Thoracic aorta (tissue), 2 donors: ENCODE data around the gene HMGCS2. TPM values are rescaled to one million over a fixed set of nuclear protein-coding genes. Genes with fewer than 3 reads are reported as not detected.

Source experiments
- ATAC-seq: fragments of 150-250 bp; one replicate; pipeline ENCODE4 v1.8.0; 2017; ENCODE audit warnings: low read depth; ENCODE audit not compliant: insufficient number of reproducible peaks, low FRiP score
- DNase-seq: peaks from one replicate; pipeline ENCODE4 v3.0.0-alpha.2; 2020; ENCODE audit warnings: low spot score
- H3K27ac ChIP-seq, 2 donors: fragments of 200-600 bp; sonication (generic); 1 replicate in 1 of 2; 2 replicates in 1 of 2; pipeline ENCODE4 v1.5.1; 2016; ENCODE audit warnings: mild to moderate bottlenecking in 2 of 2, moderate library complexity in 2 of 2
- H3K27me3 ChIP-seq: fragments of 200-600 bp; sonication (generic); replicated peaks from 2 replicates; pipeline ENCODE4 v1.6.0; 2016; ENCODE audit warnings: mild to moderate bottlenecking; ENCODE audit not compliant: insufficient read depth
- H3K36me3 ChIP-seq: fragments of 200-600 bp; sonication (generic); one replicate; pipeline ENCODE4 v1.5.1; 2016
- H3K4me1 ChIP-seq, 2 donors: fragments of 200-600 bp; sonication (generic); 1 replicate in 1 of 2; 2 replicates in 1 of 2; pipeline versions ENCODE4 v1.5.1 to v1.6.0; 2016; ENCODE audit warnings: low read depth in 2 of 2, mild to moderate bottlenecking in 1 of 2; ENCODE audit not compliant: control insufficient read depth in 1 of 2
- H3K4me3 ChIP-seq: fragments of 200-600 bp; sonication (generic); 2 replicates; pipeline ENCODE4 v1.5.1; 2016; ENCODE audit warnings: mild to moderate bottlenecking
- H3K9me3 ChIP-seq: fragments of 200-600 bp; sonication (generic); 2 replicates; pipeline ENCODE4 v1.5.1; 2016
- CTCF ChIP-seq: fragments of 200-600 bp; sonication (generic); IDR thresholded peaks from one replicate; pipeline ENCODE4 v1.5.1; 2019; ENCODE audit warnings: antibody characterized with exemption
- total RNA-seq, 2 donors: library from RNA; depleted of rRNA; stranded (reverse); fragments of >200 nt; gene quantifications; one replicate each; pipeline versions ENCODE4 v1.1.0 to v1.2.3, GENCODE V29; 2016

Gene HMGCS2
- total RNA-seq, 2 donors from 2014 or later: 1.8 TPM; not detected in 1

GRCh38 chr1:119806489-119806888 is 37.8 kb upstream of the HMGCS2 start:
- H3K4me3 ChIP-seq: no peak overlapping the region
- no peaks in the 10 kb centered on the region for H3K36me3 ChIP-seq
- no peaks in the 10 kb centered on the region for H3K9me3 ChIP-seq
- no peak overlapping the region for H3K27ac ChIP-seq
- no peaks in the 10 kb centered on the region for H3K4me1 ChIP-seq
- DNase-seq: no peak
- TF ChIP-seq CTCF: no peak
- no peaks in the 10 kb centered on the region for H3K27me3 ChIP-seq
- ATAC-seq: no peak

DNA sequence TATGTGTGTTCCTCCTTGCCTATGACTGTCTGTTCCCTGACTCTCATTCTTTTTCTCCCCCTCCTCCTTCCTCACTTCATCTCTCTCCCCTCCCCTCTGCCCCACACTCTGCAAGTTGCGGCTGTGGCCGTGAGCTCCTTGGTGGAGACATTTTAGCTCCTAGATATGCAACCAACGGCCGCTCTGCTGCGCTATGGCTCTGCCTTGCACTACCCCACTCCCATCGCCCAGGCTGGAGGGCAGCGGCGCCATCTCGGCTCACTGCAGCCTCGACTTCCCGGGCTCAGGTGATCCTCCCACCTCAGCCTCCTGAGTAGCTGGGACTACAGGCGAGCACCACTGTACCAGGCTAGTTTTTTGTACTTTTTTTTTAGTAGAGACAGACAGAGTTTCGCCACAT is 37.0 kb upstream of the HMGCS2 start:
- no peak for ATAC-seq
- Histone ChIP-seq H3K4me1 (no peaks in the 10 kb centered on the region), H3K4me3 (no peak overlapping the region), H3K36me3 (no peaks in the 10 kb centered on the region), H3K27me3 (no peaks in the 10 kb centered on the region), H3K27ac (no peak overlapping the region), H3K9me3 (no peaks in the 10 kb centered on the region)
- no peak for DNase-seq
- TF ChIP-seq CTCF: no peak

GRCh38 chr1:119805247-119805646 is 36.5 kb upstream of the HMGCS2 start:
- ATAC-seq (no peak), DNase-seq (no peak)
- H3K27me3 ChIP-seq: no peaks in the 10 kb centered on the region
- TF ChIP-seq CTCF: no peak
- no peaks in the 10 kb centered on the region for H3K9me3 ChIP-seq
- H3K27ac ChIP-seq: no peak overlapping the region
- H3K4me1 ChIP-seq: no peaks in the 10 kb centered on the region
- H3K4me3 ChIP-seq: no peak overlapping the region
- H3K36me3 ChIP-seq: no peaks in the 10 kb centered on the region

GRCh38 chr1:119799599-119800177 is 31.0 kb upstream of the HMGCS2 start:
- Histone ChIP-seq H3K36me3 (no peaks in the 10 kb centered on the region), H3K9me3 (no peaks in the 10 kb centered on the region), H3K27ac (no peak overlapping the region), H3K4me3 (no peak overlapping the region), H3K4me1 (peaks cover 0 to 4% of the 10 kb centered on the region in 2 donors), H3K27me3 (no peaks in the 10 kb centered on the region)
- DNase-seq (no peak), ATAC-seq (no peak)
- TF ChIP-seq CTCF: no peak

DNA sequence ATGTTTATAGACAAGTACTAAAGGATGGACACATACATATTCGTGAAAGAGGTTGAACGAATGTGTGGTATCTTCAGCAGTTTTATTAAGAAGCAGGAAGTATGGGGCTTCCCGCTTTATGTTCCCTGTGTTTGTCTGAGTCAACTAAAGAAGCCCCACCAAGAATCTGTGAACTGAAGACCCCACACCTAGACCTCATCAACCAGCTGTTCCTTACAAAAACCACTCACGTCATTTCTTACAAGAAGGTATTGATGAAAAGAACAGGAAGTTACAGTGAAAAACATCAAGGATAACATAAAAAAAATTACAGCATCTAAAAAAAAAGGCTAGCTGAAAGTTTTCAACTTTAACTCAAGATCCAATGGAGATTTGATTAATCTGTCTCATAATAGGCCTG is 30.3 kb upstream of the HMGCS2 start:
- Histone ChIP-seq H3K27ac (no peak overlapping the region), H3K36me3 (no peaks in the 10 kb centered on the region), H3K4me3 (no peak overlapping the region), H3K27me3 (no peaks in the 10 kb centered on the region), H3K4me1 (peaks cover 3 to 11% of the 10 kb centered on the region in 2 donors), H3K9me3 (no peaks in the 10 kb centered on the region)
- ATAC-seq: no peak
- TF ChIP-seq CTCF: no peak
- DNase-seq: no peak
